HG03342 (cell line): ENCODE data around the gene CD320.
A peak's percentile ranks its signal among the peaks of the same experiment; 100 is the strongest.

ENCODE experiments used
- ATAC-seq: cut with Tn5 transposase; IDR thresholded peaks from one replicate; pipeline ENCODE4 v1.9.1; 2021; ENCODE audit warnings: mild to moderate bottlenecking, moderate library complexity; ENCODE audit not compliant: unreplicated experiment

The CD320 gene

DNA sequence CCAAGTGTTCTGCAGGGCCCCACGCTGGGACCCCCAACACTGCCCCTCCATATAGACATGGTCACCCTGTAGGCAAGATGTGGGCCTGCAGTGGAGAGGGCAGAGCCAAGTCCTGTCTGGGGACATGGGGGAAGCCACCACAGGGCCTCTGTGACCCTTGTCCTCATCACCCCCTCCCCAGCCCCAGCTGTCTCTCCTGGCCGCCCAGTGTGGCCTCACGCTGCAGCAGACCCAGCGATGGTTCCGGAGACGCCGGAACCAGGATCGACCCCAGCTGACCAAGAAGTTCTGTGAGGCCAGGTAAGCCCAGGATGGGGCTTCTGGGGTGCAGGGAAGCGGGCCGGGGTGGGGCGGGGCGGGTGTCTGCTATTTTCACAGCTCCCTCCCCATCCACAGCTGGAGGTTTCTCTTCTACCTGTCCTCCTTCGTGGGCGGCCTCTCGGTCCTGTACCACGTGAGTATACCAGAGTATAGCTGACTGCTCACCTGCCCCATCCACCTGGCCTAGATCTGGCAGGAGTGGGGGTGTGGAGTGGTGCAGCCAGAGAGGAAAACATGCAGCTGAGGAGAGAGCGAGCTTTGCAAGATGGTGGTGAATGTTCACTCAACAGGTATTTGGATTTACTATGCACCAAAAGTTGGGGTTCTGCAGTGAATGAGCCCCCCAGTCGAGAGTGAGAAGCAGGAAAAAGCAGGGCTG lies 52.6 kb downstream of the CD320 start:
- ATAC-seq, result no peak

GRCh38 chr19:8254286-8255001 lies 53.7 kb downstream of the CD320 start:
- ATAC-seq, result no peak

- ATAC-seq, result no peak
Measured at GRCh38 chr19:8253678-8254077, 54.5 kb downstream of the CD320 start.

GRCh38 chr19:8252922-8253589 lies 55.1 kb downstream of the CD320 start:
- ATAC-seq, result peak; percentile 51
